Measurements from ENCODE around the gene SLC38A1. TPM values are rescaled to one million over a fixed set of nuclear protein-coding genes. Genes with fewer than 3 reads are reported as not detected.
A peak's percentile ranks its signal among the peaks of the same experiment; 100 is the strongest.

Gene SLC38A1
- total RNA-seq, 1 donor from 2014 or later = 58.5 TPM

- ATAC-seq (no peak), DNase-seq (no peak)
- H3K27me3 ChIP-seq = peaks cover 8% of the 10 kb centered on the region
- H3K4me3 ChIP-seq = no peak overlapping the region
- no peak overlapping the region for H3K27ac ChIP-seq
- H3K36me3 ChIP-seq = no peaks in the 10 kb centered on the region
- intact Hi-C loops (cut with DNase I) = no loop called here
- TF ChIP-seq CTCF (IDR thresholded peaks at IDR 0.05) = no peak
- no peaks in the 10 kb centered on the region for H3K9me3 ChIP-seq
- peaks cover 22% of the 10 kb centered on the region for H3K4me1 ChIP-seq
Observed at GRCh38 chr12:46263140-46264016, 5.5 kb downstream of the SLC38A1 start.

GRCh38 chr12:46261646-46262045, 7.2 kb downstream of the SLC38A1 start:
- H3K9me3 ChIP-seq = no peaks in the 10 kb centered on the region
- TF ChIP-seq CTCF (IDR thresholded peaks at IDR 0.05) = no peak
- H3K4me1 ChIP-seq = peaks cover 11% of the 10 kb centered on the region
- no peaks in the 10 kb centered on the region for H3K36me3 ChIP-seq
- ATAC-seq = no peak
- no peak overlapping the region for H3K27ac ChIP-seq
- intact Hi-C loops (cut with DNase I) = no loop called here
- no peak for DNase-seq
- H3K27me3 ChIP-seq = no peaks in the 10 kb centered on the region
- H3K4me3 ChIP-seq = no peak overlapping the region

- DNase-seq (no peak), ATAC-seq (peak; percentile 29)
- Histone ChIP-seq H3K9me3 (no peaks in the 10 kb centered on the region), H3K4me3 (no peak overlapping the region), H3K36me3 (no peaks in the 10 kb centered on the region), H3K27ac (no peak overlapping the region), H3K4me1 (peaks cover 7% of the 10 kb centered on the region), H3K27me3 (no peaks in the 10 kb centered on the region)
- no peak for TF ChIP-seq CTCF (IDR thresholded peaks at IDR 0.05)
- intact Hi-C loops (cut with DNase I) = no loop called here
Observed at GRCh38 chr12:46260913-46261476, 7.8 kb downstream of the SLC38A1 start.

- H3K4me1 ChIP-seq = peaks cover 7% of the 10 kb centered on the region
- intact Hi-C loops (cut with DNase I) = no loop called here
- TF ChIP-seq CTCF (IDR thresholded peaks at IDR 0.05) = no peak
- no peaks in the 10 kb centered on the region for H3K9me3 ChIP-seq
- H3K36me3 ChIP-seq = no peaks in the 10 kb centered on the region
- no peak overlapping the region for H3K4me3 ChIP-seq
- DNase-seq (no peak), ATAC-seq (no peak)
- no peak overlapping the region for H3K27ac ChIP-seq
- no peaks in the 10 kb centered on the region for H3K27me3 ChIP-seq
Observed at GRCh38 chr12:46260124-46260912, 8.5 kb downstream of the SLC38A1 start.

GRCh38 chr12:46259713-46260112, 9.1 kb downstream of the SLC38A1 start:
- ATAC-seq (no peak), DNase-seq (no peak)
- TF ChIP-seq CTCF (IDR thresholded peaks at IDR 0.05) = no peak
- H3K36me3 ChIP-seq = no peaks in the 10 kb centered on the region
- no peak overlapping the region for H3K4me3 ChIP-seq
- no peaks in the 10 kb centered on the region for H3K27me3 ChIP-seq
- peaks cover 7% of the 10 kb centered on the region for H3K4me1 ChIP-seq
- H3K9me3 ChIP-seq = no peaks in the 10 kb centered on the region
- no peak overlapping the region for H3K27ac ChIP-seq
- intact Hi-C loops (cut with DNase I) = no loop called here
